HL-60 (cell line): ENCODE data around the gene PPP1R11.

Experiments
- DNase-seq, 2 experiments: peaks; one replicate each; pipeline ENCODE4 v3.0.0-alpha.2; 2010 to 2020; ENCODE audit warnings: low read depth in 1 of 2, low spot score in 1 of 2
- H3K27ac ChIP-seq: fragments of 250-450 bp; sonication (Bioruptor Pico); replicated peaks from 2 replicates; pipeline ENCODE4 v1.5.1; 2020; ENCODE audit warnings: mild to moderate bottlenecking, moderate library complexity
- H3K27me3 ChIP-seq: fragments of 250-450 bp; sonication (Bioruptor Pico); 2 replicates; pipeline ENCODE4 v1.5.1; 2021; ENCODE audit warnings: mild to moderate bottlenecking, moderate library complexity; ENCODE audit not compliant: insufficient read depth, poor library complexity, severe bottlenecking
- H3K4me3 ChIP-seq: replicated peaks from 2 replicates; pipeline ENCODE4 v1.5.1; 2011; ENCODE audit warnings: mild to moderate bottlenecking, control low read depth, low read length; ENCODE audit not compliant: insufficient read depth
- CTCF ChIP-seq: IDR thresholded peaks from one replicate; pipeline ENCODE4 v1.5.1; 2011; ENCODE audit warnings: low read length, control low read depth, inconsistent platforms; ENCODE audit not compliant: insufficient read depth
- GABPA ChIP-seq: IDR thresholded peaks from 2 replicates; pipeline ENCODE4 v1.6.1; 2012; ENCODE audit warnings: low read depth
- POLR2AphosphoS5 ChIP-seq: IDR thresholded peaks from 2 replicates; pipeline ENCODE4 v1.6.1; 2012; ENCODE audit warnings: low read depth
- REST ChIP-seq: IDR thresholded peaks from 2 replicates; pipeline ENCODE4 v1.6.1; 2012; ENCODE audit warnings: low read depth; ENCODE audit not compliant: insufficient replicate concordance
- SPI1 ChIP-seq: IDR thresholded peaks from 2 replicates; pipeline ENCODE4 v1.6.1; 2012; ENCODE audit warnings: low read depth, mild to moderate bottlenecking, borderline replicate concordance

PPP1R11 gene

GRCh38 chr6:30091577-30092381, 24.8 kb downstream of the PPP1R11 start:
- H3K27ac ChIP-seq, result no peak overlapping the region
- no peak overlapping the region for H3K4me3 ChIP-seq
- TF ChIP-seq POLR2AphosphoS5 (no peak), GABPA (no peak), REST (no peak), CTCF (no peak), SPI1 (no peak)
- DNase-seq, result no peak
- peaks cover 34% of the 10 kb centered on the region for H3K27me3 ChIP-seq

- TF ChIP-seq GABPA (no peak), SPI1 (no peak), CTCF (no peak), POLR2AphosphoS5 (no peak), REST (no peak)
Observed at GRCh38 chr6:30092852-30093543, 26.0 kb downstream of the PPP1R11 start.

GRCh38 chr6:30093951-30094661, 27.1 kb downstream of the PPP1R11 start:
- Histone ChIP-seq H3K4me3 (no peak overlapping the region), H3K27ac (no peak overlapping the region), H3K27me3 (peaks cover 41% of the 10 kb centered on the region)
- DNase-seq, result no peak
- TF ChIP-seq POLR2AphosphoS5 (no peak), SPI1 (no peak), GABPA (no peak), REST (no peak), CTCF (no peak)

More at GRCh38 chr6:30092852-30093543, 26.0 kb downstream of the PPP1R11 start:
- DNase-seq, result no peak
- peaks cover 39% of the 10 kb centered on the region for H3K27me3 ChIP-seq
- H3K27ac ChIP-seq, result no peak overlapping the region
- no peak overlapping the region for H3K4me3 ChIP-seq
